T follicular helper cell (primary cell): ENCODE data around the gene ANKS3.
A peak's percentile ranks its signal among the peaks of the same experiment; 100 is the strongest.

ENCODE experiments used
- DNase-seq: peaks from one replicate; pipeline ENCODE4 v3.0.0-alpha.2; 2020; ENCODE audit warnings: low read depth

ANKS3 gene

DNA sequence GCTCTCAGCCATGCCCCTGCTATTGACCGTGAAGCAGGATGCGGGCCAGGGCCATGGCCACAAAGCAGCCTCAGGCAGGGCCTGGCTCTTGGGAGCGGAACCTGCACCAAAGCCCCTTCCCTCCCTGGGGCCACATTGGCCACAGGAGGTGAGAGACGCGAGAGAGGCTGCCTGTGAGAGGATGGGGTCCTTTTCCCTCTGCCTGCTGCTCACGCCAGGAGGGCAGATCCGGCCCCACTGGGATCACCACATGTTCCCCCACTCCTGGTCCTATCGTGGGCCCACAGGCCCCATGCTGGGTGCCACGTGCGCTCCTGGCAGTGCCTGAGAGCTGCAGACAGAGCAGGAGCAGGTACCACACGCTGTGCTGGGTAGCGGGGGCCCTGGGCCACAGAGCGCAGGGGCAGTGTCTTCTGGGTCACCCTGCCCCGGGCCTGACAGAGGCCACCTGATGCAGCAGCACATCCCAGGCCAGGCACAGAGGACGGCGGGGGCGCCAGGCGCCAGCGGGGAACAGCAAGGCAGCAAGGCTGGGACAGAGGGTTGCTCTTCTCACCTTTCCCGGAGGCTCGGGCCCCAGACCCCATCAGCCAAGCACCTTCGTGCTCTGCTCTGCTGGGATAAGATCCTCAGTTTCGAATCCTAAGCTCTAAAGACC is 49.9 kb downstream of the ANKS3 start:
- DNase-seq: no peak

DNA sequence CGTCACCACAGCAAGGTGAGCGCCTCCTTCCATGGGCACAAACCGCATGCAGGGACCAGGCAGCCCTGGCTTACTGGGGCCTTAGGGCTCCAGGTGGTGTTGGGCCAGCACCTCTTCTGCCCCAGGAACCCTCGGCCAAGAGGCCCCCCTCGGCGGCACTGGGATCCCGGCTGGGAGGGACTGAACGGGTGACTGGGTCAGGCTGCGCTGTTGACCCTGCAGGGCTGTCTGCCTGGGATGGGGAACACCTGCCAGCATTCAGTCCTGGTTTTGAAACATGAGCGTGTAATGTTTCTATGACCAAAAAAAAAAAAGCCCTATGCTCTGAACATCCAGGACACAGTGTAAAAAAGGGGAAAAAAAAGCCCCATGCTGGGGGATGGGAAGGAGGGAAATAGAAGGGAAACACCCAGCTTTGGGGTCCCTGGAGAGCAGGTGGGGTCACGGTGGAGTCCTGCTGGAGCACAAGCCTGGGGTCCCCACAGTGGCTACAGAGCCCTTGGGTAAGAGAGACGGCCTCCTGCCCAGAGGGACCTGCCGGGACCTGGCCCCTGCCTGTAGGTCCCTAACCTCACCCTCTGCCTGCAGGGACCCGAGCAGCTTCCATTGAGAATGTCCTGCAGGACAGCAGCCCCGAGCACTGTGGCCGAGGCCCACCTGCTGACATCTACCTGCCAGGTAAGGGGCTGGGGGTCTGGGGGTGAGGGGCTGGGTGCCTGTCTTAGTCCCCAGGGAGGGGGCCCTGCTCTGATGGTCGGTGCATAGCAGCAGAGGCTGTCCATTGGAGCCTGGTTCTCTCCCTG is 50.6 kb downstream of the ANKS3 start:
- DNase-seq: no peak

DNA sequence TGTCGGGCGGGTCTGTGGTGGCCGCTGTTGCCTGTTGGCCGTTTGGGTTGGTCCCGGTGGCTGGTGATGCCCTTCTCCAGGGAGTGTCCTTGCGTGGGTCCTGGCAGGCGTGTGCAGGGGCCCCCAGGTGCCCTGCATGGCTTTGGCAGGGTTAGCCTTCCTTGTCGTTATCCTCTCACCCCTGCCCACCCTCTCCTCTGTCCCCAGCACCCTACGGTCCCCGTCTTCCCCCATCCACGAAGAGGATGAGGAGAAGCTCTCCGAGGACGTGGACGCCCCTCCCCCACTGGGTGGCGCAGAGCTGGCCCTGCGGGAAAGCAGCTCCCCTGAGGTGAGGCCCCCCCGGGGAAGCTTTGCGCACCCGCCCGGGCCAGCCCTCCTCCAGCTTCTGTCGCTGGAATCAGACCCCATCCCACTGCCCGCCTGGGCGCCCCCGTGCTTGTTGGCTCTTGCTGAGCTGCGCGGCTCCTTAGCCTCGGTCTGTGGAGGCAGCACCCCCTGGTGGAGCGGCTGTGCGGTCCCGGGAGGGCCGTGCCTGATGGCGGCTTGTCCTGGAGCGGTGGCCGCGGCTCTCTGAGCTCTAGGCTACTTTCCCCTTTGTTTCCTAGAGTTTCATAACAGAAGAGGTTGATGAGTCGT is 51.3 kb downstream of the ANKS3 start:
- no peak for DNase-seq

DNA sequence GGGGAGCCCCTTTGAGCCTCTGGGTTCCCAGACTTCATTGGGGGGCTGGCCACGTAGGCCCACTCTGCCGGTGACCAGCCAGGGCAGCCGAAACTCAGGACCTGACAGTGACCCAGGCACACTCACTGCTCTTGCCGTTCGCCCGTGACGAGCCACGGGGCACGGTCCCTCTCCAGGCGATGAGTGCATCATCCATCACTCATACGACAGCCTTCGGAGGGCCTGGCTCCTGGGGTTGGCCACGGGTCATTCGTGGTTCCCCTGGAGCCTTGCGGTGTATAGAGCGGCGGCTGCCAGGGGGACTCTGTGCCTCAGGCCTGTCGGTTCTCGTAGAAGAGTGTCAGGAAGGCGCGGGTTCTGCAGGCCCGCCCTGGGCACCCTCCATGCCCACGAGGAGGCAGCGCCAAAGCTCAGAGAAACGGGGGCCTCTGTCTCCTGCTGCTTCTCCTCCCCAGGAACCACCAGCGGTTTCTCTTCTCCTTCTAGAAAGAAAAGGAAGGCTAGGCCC is 51.9 kb downstream of the ANKS3 start:
- no peak for DNase-seq

GRCh38 chr16:4681471-4682083 is 52.5 kb downstream of the ANKS3 start:
- DNase-seq: no peak

DNA sequence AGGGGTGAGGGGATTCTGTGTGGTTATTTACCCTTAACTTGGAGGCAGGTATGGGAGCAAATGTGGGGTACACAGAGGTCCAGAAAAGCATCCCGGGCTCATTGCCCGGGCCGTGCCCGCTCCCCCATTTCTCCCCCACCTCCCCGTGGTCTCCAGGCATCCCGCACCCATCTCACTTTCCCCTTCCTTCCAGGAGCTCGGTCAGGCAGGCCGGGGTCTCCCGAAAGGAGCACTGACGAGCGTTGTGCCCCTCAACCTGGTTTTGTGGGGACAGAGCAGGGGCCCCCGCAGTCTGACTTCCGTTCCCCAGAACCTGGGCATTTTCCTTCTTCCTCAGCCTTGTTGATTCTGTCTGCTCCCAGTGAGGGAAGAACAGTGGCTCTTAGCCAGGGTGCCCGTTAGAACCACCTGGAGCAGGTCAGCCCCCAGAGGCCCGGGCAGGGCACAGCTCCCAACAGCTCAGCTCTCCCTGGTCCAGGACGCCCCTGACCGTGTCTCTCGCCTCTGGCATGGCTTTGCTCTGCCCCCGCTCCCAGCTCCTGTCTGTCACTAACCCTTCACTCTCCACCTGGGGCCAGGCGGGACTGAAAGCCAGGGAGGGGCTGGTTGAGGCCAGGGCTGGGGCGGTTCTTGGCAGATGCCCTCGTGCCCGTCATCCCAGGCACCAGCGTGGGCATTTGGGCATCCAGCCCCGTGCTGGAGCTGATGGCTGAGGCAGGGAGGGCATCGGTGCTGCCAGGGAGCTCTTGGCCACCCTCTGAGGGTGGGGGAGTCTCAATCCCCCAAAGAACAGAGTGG is 53.2 kb downstream of the ANKS3 start:
- no peak for DNase-seq

DNA sequence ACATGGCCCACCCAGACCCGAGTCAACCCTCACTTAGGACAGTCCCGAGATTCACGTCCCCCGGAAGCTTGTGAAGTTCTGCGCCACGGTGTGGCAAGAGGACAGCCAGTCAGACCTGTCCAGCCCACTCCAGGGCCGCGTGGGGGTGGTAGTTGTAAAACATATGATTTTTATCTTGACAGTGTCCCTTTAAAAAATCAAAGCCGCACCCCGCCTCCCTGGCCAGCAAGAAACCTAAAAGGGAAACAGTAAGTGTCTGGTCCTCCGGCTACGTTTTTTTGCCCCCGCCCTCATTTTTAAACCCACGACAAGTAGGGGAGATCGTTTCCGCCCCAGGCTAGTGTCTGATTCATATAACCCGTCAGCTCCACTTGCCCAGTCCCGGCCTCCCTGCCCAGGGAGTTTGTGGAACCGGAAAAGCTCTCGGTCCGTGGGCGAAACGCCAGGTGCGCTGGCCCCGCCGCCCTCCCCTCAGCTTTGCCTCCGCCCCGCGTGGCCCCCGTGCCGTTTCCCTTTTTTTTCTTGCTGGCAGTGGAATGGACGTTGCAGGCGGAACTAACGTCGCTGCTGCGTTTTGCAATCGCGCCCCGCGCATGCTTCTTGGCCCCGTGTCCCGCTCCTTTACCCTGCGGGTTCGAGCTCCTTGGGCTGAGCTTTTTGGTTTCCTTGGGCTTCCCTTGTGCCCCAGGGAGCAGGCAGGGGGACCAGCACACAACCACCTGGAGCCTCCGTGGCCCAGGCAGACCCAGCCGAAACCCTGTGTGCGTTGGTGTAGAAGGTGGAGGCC is 54.0 kb downstream of the ANKS3 start:
- DNase-seq: no peak

DNA sequence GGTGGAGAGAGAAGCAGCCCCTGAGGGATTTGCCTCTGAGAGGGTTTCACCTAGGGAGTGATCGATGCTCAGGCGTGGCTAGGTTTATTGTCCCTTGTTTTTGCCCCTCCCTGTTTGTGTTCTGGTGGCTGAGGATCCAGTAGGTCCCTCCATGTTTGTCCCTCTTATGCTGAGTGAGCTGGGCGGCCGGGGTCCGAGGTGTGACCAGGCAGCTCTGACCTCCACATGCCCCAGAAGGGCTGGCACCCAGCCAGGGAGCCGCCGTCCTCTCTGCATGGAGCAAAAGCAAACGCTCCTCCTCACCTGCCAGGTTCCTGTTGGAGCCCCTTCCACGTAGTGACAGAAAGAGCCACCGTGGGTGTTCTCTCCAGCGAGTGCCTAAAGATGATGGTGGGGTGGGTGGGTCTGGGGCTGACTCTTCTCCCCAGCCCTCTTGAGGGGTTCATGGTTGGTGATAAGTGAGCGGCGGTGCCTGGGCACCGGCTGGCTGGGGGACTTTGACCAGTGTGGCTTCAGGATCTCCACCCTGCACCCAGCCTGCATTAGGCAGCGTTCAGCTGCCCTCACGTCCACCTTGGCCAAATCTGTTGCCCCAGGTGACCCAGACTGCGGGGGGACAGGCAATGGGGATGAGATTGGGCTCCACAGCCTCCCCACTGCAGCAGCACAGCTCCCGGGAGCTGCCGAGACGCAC is 54.8 kb downstream of the ANKS3 start:
- no peak for DNase-seq

GRCh38 chr16:4678596-4678995 is 55.5 kb downstream of the ANKS3 start:
- no peak for DNase-seq

GRCh38 chr16:4677994-4678393 is 56.1 kb downstream of the ANKS3 start:
- DNase-seq: no peak

DNA sequence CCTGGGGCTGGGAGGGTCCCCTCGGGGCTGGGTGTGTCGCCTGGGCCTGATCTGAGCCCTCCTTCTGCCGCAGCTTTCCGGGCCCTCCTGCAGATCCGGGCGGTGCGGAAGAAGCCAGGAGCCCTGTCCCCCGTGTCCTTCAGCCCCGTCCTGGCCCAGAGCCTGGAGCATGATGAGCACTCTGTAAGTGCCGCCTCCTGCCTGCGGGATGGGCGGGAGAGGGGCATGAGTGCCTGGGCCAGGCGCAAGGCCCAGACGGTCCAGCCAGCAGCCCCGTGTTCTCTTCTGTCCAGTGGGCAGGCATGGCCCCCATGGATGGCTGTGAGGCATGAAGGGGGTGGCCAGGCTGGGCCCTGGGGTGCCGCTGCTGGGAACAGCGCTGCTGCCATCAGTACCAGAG is 56.7 kb downstream of the ANKS3 start:
- no peak for DNase-seq

DNA sequence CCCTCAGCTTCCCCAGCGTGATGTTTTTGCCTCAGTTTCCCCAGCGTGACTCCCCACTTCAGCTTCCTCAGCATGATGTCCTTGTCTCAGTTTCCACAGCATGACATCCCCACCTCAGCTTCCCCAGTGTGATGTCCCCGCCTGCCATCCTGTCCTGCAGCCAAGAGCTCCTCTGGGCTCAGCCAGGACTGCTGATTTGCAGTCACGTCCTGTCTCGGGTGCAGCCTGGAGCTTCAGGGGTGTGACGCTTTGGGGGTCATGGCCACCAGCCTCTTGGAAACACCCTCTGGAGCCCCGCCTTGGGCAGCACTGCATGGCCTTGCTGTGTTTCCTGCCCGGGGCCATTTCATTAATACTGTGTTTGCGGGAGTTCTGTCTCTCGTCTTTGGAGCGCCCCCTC is 57.2 kb downstream of the ANKS3 start:
- no peak for DNase-seq

DNA sequence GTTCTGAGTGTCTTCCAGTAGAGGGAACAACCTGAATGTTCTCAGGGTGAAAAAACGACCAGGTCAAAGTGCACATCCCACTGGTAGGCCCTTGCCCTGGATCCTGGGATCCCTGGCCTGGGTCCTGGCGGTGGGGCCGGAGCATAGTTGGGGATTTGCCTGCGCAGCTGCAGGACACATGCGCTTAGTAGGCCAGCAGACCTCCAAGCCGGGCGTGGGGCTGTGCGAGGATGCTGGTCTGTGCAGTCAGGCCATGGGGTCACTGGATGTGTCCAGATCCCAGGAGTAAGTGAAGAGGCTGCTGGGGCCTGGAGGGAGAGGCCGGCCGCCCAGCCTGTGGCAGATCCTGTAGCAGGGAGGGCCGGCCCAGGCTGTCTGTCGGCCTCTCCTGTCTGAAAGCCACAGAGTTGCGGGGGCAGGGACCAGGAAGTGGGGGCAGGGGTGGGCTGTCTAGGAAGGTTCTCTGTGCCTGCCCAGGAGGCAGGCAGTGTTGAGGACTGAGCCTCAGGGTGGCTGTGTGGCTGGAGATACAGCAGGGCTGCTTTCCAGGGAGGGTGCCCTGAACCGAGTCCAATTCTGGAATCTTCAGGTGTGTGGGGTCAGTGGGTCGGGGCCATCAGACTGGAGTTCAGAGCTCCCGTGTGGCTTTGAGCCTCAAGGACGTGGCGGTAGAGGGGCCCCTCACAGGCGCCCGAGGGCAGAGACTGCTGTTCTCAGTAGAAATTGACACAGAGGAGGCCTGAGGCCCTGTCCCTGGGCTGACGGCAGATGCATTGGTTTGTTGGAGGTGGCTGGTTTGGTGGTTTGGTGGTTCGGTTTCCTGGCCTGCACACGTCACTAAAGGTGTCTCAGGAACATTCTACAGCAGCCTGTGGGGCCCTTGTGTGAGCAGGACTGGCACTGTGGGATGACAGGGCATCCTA is 57.9 kb downstream of the ANKS3 start:
- peak; percentile 47 for DNase-seq

GRCh38 chr16:4674926-4675530 is 59.0 kb downstream of the ANKS3 start:
- no peak for DNase-seq

DNA sequence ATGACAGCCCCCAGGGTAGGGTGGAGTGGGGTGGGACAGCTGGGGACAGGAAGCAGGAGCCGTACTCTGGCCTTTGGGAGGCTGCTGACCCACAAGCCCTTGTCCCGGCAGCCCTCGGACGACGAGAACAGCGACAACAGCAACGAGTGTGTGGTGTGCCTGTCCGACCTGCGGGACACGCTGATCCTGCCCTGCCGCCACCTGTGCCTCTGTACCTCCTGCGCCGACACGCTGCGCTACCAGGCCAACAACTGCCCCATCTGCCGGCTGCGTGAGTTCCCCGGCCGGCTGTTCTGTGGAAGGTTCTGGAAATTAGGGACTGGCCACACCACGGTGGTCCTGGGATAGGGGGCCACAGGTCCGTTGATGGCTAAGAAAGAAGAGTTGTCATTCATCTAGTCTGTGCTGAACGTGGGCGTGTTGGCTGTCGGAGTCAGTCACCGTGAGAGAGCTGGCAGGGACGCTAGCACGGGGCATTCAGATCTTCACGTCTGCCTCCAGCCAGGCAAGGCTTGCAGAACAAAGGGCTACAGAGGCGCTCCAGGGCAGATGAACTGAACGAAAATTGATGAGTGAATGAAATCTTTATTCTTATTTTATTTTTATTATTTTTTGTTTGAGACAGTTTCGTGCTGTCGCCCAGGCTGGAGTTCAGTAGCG is 60.6 kb downstream of the ANKS3 start:
- no peak for DNase-seq

DNA sequence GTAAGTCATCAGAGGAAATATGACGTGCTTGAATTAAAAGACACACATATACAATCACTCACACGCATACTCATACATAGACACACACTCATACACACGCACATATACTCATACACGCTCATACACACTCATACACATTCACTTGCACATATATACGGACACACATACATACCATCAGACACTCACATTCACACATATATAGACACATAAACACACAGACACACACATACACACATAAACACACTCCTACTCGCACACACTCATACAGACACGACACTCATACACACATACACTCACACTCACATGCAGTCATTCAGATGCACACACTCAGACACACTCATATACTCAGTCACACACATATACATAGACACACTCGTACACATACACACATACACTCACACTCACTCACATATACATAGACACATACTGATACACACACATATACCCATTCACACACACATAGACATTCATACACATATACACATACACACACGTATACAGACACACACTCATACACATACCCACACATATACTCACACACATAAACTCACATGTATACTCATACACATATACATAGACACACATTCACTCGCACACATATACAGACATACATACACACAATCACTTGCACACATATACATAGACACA is 65.6 kb downstream of the ANKS3 start:
- DNase-seq: no peak

- DNase-seq: no peak
Measured at GRCh38 chr16:4667203-4667963, 66.7 kb downstream of the ANKS3 start.
